ENCODE measurements around the gene CASZ1. TPM values are rescaled to one million over a fixed set of nuclear protein-coding genes. Genes with fewer than 3 reads are reported as not detected.

The CASZ1 gene
- total RNA-seq, 1 donor from 2014 or later, result 9.2 TPM

- H3K4me3 ChIP-seq (ENCODE audit: low read depth, low read length), result no peak overlapping the region
- H3K27me3 ChIP-seq (ENCODE audit: control insufficient read depth, insufficient read depth, low read length), result no peaks in the 10 kb centered on the region
- FAIRE-seq (no peak), DNase-seq (ENCODE audit: low read depth) (no peak)
- TF ChIP-seq, protein P1, sequence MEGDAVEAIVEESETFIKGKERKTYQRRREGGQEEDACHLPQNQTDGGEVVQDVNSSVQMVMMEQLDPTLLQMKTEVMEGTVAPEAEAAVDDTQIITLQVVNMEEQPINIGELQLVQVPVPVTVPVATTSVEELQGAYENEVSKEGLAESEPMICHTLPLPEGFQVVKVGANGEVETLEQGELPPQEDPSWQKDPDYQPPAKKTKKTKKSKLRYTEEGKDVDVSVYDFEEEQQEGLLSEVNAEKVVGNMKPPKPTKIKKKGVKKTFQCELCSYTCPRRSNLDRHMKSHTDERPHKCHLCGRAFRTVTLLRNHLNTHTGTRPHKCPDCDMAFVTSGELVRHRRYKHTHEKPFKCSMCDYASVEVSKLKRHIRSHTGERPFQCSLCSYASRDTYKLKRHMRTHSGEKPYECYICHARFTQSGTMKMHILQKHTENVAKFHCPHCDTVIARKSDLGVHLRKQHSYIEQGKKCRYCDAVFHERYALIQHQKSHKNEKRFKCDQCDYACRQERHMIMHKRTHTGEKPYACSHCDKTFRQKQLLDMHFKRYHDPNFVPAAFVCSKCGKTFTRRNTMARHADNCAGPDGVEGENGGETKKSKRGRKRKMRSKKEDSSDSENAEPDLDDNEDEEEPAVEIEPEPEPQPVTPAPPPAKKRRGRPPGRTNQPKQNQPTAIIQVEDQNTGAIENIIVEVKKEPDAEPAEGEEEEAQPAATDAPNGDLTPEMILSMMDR (IDR thresholded peaks at IDR 0.05; ENCODE audit: insufficient read depth, low read length, severe bottlenecking), result no peak
- H3K36me3 ChIP-seq (ENCODE audit: control insufficient read depth, insufficient read depth, low read length), result peaks cover 3% of the 10 kb centered on the region
Measured at GRCh38 chr1:10738061-10739058, 58.1 kb downstream of the CASZ1 start.

GRCh38 chr1:10737651-10738050, 58.8 kb downstream of the CASZ1 start:
- DNase-seq (ENCODE audit: low read depth) (no peak), FAIRE-seq (no peak)
- TF ChIP-seq, protein P1 (IDR thresholded peaks at IDR 0.05; ENCODE audit: insufficient read depth, low read length, severe bottlenecking), result no peak
- Histone ChIP-seq H3K27me3 (ENCODE audit: control insufficient read depth, insufficient read depth, low read length) (no peaks in the 10 kb centered on the region), H3K36me3 (ENCODE audit: control insufficient read depth, insufficient read depth, low read length) (peaks cover 3% of the 10 kb centered on the region), H3K4me3 (ENCODE audit: low read depth, low read length) (no peak overlapping the region)

- FAIRE-seq (no peak), DNase-seq (ENCODE audit: low read depth) (no peak)
- TF ChIP-seq, protein P1 (IDR thresholded peaks at IDR 0.05; ENCODE audit: insufficient read depth, low read length, severe bottlenecking), result no peak
Measured at GRCh38 chr1:10736634-10737586, 59.5 kb downstream of the CASZ1 start.

GRCh38 chr1:10735563-10736305, 60.7 kb downstream of the CASZ1 start:
- Histone ChIP-seq H3K4me3 (ENCODE audit: low read depth, low read length) (no peak overlapping the region), H3K27me3 (ENCODE audit: control insufficient read depth, insufficient read depth, low read length) (no peaks in the 10 kb centered on the region), H3K36me3 (ENCODE audit: control insufficient read depth, insufficient read depth, low read length) (peaks cover 2% of the 10 kb centered on the region)
- TF ChIP-seq, protein P1 (IDR thresholded peaks at IDR 0.05; ENCODE audit: insufficient read depth, low read length, severe bottlenecking), result no peak
- FAIRE-seq (peak; percentile 93), DNase-seq (ENCODE audit: low read depth) (no peak)

More at GRCh38 chr1:10736634-10737586, 59.5 kb downstream of the CASZ1 start:
- H3K36me3 ChIP-seq (ENCODE audit: control insufficient read depth, insufficient read depth, low read length), result peaks cover 3% of the 10 kb centered on the region
- no peaks in the 10 kb centered on the region for H3K27me3 ChIP-seq (ENCODE audit: control insufficient read depth, insufficient read depth, low read length)
- H3K4me3 ChIP-seq (ENCODE audit: low read depth, low read length), result no peak overlapping the region

DNA sequence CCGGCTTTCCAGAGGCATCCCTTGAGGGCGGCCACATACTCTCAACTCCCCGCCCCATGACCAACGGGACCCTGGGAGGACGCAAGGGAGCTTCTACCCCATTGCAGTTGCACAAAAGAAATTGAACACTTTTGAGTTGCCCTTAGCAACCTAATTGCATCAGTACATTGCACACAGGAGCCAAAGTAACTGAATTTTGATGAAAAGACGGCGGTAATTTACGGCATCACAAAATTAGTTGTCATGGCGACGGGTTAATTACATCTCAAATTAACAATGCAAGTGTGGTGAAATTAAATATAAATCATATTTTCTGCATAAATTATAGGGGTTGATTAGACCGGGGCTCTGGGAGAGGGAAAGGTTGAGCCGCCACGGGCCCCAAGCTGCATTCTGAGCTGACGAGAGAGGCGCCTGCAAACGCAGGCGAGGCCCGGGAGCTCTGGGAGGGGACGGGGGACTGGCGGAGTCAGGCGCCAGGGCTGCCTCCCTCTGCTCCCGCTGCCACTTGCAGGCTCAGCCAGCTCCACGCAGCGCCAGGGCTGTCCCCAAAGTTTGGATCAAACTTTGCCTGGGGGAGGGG, 61.4 kb downstream of the CASZ1 start:
- Histone ChIP-seq H3K27me3 (ENCODE audit: control insufficient read depth, insufficient read depth, low read length) (no peaks in the 10 kb centered on the region), H3K4me3 (ENCODE audit: low read depth, low read length) (no peak overlapping the region), H3K36me3 (ENCODE audit: control insufficient read depth, insufficient read depth, low read length) (peaks cover 2% of the 10 kb centered on the region)
- no peak for DNase-seq (ENCODE audit: low read depth)
- no peak for FAIRE-seq
- TF ChIP-seq, protein P1 (IDR thresholded peaks at IDR 0.05; ENCODE audit: insufficient read depth, low read length, severe bottlenecking), result no peak

Data from bronchial epithelial cell (primary cell).